ENCODE data around the gene PLXNC1. TPM values are rescaled to one million over a fixed set of nuclear protein-coding genes. Genes with fewer than 3 reads are reported as not detected.

PLXNC1 gene
- total and polyA plus RNA-seq, 4 donors = 1.7 to 70.0 (median 36.3) TPM

GRCh38 chr12:94269316-94269999 is 121.1 kb downstream of the PLXNC1 start:
- H3K9ac ChIP-seq (ENCODE audit: insufficient read depth in 1 of 2, low read length in 2 of 2) = no peak overlapping the region
- WGBS, 2 donors = 84 to 91% methylated on average over 4 of the region's 4 CpGs
- ATAC-seq (ENCODE audit: insufficient read depth, low FRiP score) = no peak
- TF ChIP-seq, protein P1, sequence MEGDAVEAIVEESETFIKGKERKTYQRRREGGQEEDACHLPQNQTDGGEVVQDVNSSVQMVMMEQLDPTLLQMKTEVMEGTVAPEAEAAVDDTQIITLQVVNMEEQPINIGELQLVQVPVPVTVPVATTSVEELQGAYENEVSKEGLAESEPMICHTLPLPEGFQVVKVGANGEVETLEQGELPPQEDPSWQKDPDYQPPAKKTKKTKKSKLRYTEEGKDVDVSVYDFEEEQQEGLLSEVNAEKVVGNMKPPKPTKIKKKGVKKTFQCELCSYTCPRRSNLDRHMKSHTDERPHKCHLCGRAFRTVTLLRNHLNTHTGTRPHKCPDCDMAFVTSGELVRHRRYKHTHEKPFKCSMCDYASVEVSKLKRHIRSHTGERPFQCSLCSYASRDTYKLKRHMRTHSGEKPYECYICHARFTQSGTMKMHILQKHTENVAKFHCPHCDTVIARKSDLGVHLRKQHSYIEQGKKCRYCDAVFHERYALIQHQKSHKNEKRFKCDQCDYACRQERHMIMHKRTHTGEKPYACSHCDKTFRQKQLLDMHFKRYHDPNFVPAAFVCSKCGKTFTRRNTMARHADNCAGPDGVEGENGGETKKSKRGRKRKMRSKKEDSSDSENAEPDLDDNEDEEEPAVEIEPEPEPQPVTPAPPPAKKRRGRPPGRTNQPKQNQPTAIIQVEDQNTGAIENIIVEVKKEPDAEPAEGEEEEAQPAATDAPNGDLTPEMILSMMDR (IDR thresholded peaks at IDR 0.05; ENCODE audit: control extremely low read depth, extremely low read depth) = no peak
- no peaks in the 10 kb centered on the region for H3K9me3 ChIP-seq (ENCODE audit: control insufficient read depth in 4 of 4, insufficient read depth in 3 of 4, low read length in 3 of 4)
- H3K27me3 ChIP-seq (ENCODE audit: control insufficient read depth in 3 of 3, insufficient read depth in 3 of 3, low read length in 2 of 3) = no peaks in the 10 kb centered on the region
- H3K4me3 ChIP-seq = no peak overlapping the region
- DNase-seq = no peak
- no peak overlapping the region for H3K27ac ChIP-seq (ENCODE audit: low read depth in 1 of 2, low read length in 1 of 2)
- H3K36me3 ChIP-seq (ENCODE audit: control insufficient read depth in 4 of 4, insufficient read depth in 4 of 4, low read length in 4 of 4) = peaks cover 0 to 3% (median 0%) of the 10 kb centered on the region in 4 donors
- H3K4me1 ChIP-seq (ENCODE audit: control insufficient read depth in 5 of 5, insufficient read depth in 5 of 5, low read length in 5 of 5) = peaks cover 0 to 42% (median 10%) of the 10 kb centered on the region in 5 donors

- H3K4me1 ChIP-seq (ENCODE audit: control insufficient read depth in 5 of 5, insufficient read depth in 5 of 5, low read length in 5 of 5) = peaks cover 0 to 23% (median 6%) of the 10 kb centered on the region in 5 donors
- H3K4me3 ChIP-seq = no peak overlapping the region
- no peaks in the 10 kb centered on the region for H3K9me3 ChIP-seq (ENCODE audit: control insufficient read depth in 4 of 4, insufficient read depth in 3 of 4, low read length in 3 of 4)
- no peaks in the 10 kb centered on the region for H3K27me3 ChIP-seq (ENCODE audit: control insufficient read depth in 3 of 3, insufficient read depth in 3 of 3, low read length in 2 of 3)
- DNase-seq = no peak
- no peak for ATAC-seq (ENCODE audit: insufficient read depth, low FRiP score)
- 45 to 61% methylated on average over 6 of the region's 6 CpGs for WGBS, 2 donors
- no peak overlapping the region for H3K9ac ChIP-seq (ENCODE audit: insufficient read depth in 1 of 2, low read length in 2 of 2)
- no peak overlapping the region for H3K27ac ChIP-seq (ENCODE audit: low read depth in 1 of 2, low read length in 1 of 2)
- TF ChIP-seq, protein P1 (IDR thresholded peaks at IDR 0.05; ENCODE audit: control extremely low read depth, extremely low read depth) = no peak
- peaks cover 0 to 1% (median 0%) of the 10 kb centered on the region in 4 donors for H3K36me3 ChIP-seq (ENCODE audit: control insufficient read depth in 4 of 4, insufficient read depth in 4 of 4, low read length in 4 of 4)
Measured at GRCh38 chr12:94271351-94271750, 123.0 kb downstream of the PLXNC1 start.

DNA sequence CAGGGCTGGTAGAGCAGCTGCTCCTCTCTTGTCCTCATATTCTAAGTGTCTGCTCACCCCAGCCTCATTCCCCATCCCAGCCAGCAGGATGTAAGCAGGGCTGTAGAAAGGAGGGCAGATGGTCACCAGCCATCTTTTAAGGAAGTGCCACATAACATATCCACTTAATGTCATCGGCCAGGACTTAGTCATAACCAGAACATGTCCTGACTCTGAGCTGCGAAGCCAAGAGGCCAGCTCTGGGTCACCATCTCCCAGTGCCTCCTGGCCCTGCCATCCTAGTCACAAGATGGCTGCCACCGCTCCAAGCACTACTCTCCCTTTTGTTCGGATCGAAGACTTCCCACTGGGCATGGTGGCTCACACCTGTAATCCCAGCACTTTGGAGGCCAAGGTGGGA is 123.9 kb downstream of the PLXNC1 start:
- no peaks in the 10 kb centered on the region for H3K36me3 ChIP-seq (ENCODE audit: control insufficient read depth in 4 of 4, insufficient read depth in 4 of 4, low read length in 4 of 4)
- WGBS, 2 donors = 88 to 89% methylated on average over 5 of the region's 5 CpGs
- H3K9ac ChIP-seq (ENCODE audit: insufficient read depth in 1 of 2, low read length in 2 of 2) = no peak overlapping the region
- no peak overlapping the region for H3K27ac ChIP-seq (ENCODE audit: low read depth in 1 of 2, low read length in 1 of 2)
- no peak overlapping the region for H3K4me3 ChIP-seq
- ATAC-seq (ENCODE audit: insufficient read depth, low FRiP score) (no peak), DNase-seq (no peak)
- H3K27me3 ChIP-seq (ENCODE audit: control insufficient read depth in 3 of 3, insufficient read depth in 3 of 3, low read length in 2 of 3) = no peaks in the 10 kb centered on the region
- no peaks in the 10 kb centered on the region for H3K9me3 ChIP-seq (ENCODE audit: control insufficient read depth in 4 of 4, insufficient read depth in 3 of 4, low read length in 3 of 4)
- H3K4me1 ChIP-seq (ENCODE audit: control insufficient read depth in 5 of 5, insufficient read depth in 5 of 5, low read length in 5 of 5) = peaks cover 0 to 15% (median 6%) of the 10 kb centered on the region in 5 donors
- TF ChIP-seq, protein P1 (IDR thresholded peaks at IDR 0.05; ENCODE audit: control extremely low read depth, extremely low read depth) = no peak

Measured in lung (tissue), 12 donors.